Hepatocyte (in vitro differentiated cells): ENCODE measurements around the gene ARHGDIG. TPM values are rescaled to one million over a fixed set of nuclear protein-coding genes. Genes with fewer than 3 reads are reported as not detected.

Experiments
- DNase-seq: peaks from one replicate; pipeline ENCODE4 v3.0.0-alpha.2; 2016; ENCODE audit warnings: low spot score
- H2AFZ ChIP-seq: fragments of 200-600 bp; sonication (generic); 2 replicates; pipeline ENCODE4 v1.6.0; 2016; ENCODE audit warnings: antibody characterized with exemption, mild to moderate bottlenecking
- H3K27ac ChIP-seq: fragments of 200-600 bp; sonication (generic); 2 replicates; pipeline ENCODE4 v1.5.1; 2016; ENCODE audit warnings: mild to moderate bottlenecking
- H3K27me3 ChIP-seq: fragments of 200-600 bp; sonication (generic); 2 replicates; pipeline ENCODE4 v1.6.1; 2016
- H3K36me3 ChIP-seq: fragments of 200-600 bp; sonication (generic); replicated peaks from 2 replicates; pipeline ENCODE4 v1.5.1; 2016; ENCODE audit warnings: low read depth; ENCODE audit not compliant: insufficient read depth
- H3K4me1 ChIP-seq: fragments of 200-600 bp; sonication (generic); 2 replicates; pipeline ENCODE4 v1.5.1; 2016; ENCODE audit warnings: mild to moderate bottlenecking, moderate library complexity; ENCODE audit not compliant: insufficient read depth
- H3K4me2 ChIP-seq: fragments of 200-600 bp; sonication (generic); 2 replicates; pipeline ENCODE4 v1.6.0; 2016
- H3K4me3 ChIP-seq: fragments of 200-600 bp; sonication (generic); 2 replicates; pipeline ENCODE4 v1.5.1; 2016; ENCODE audit warnings: mild to moderate bottlenecking
- H3K79me2 ChIP-seq: fragments of 200-600 bp; sonication (generic); 2 replicates; pipeline ENCODE4 v1.6.0; 2017; ENCODE audit warnings: mild to moderate bottlenecking
- H3K9me2 ChIP-seq: fragments of 200-600 bp; sonication (generic); replicated peaks from 2 replicates; pipeline ENCODE4 v1.6.0; 2017; ENCODE audit warnings: mild to moderate bottlenecking; ENCODE audit not compliant: insufficient read depth
- H3K9me3 ChIP-seq: fragments of 200-600 bp; sonication (generic); 2 replicates; pipeline ENCODE4 v1.5.1; 2016; ENCODE audit warnings: low read depth, mild to moderate bottlenecking
- H4K20me1 ChIP-seq: fragments of 200-600 bp; sonication (generic); 2 replicates; pipeline ENCODE4 v1.6.0; 2016; ENCODE audit warnings: mild to moderate bottlenecking; ENCODE audit not compliant: insufficient read depth, poor library complexity, severe bottlenecking
- EZH2 ChIP-seq: fragments of 200-600 bp; sonication (generic); IDR thresholded peaks from 2 replicates; pipeline ENCODE4 v1.6.1; 2016; ENCODE audit warnings: antibody characterized with exemption, mild to moderate bottlenecking, borderline replicate concordance
- EZH2phosphoT487 ChIP-seq: fragments of 200-600 bp; sonication (generic); IDR thresholded peaks from one replicate; pipeline ENCODE4 v1.6.1; 2018; ENCODE audit warnings: antibody characterized with exemption, mild to moderate bottlenecking, low read depth, moderate library complexity; ENCODE audit not compliant: unreplicated experiment, severe bottlenecking
- WGBS: methylation state at CpG from one replicate; pipeline ENCODE4 v1.1.6; 2016; ENCODE audit warnings: low lambda C conversion rate; ENCODE audit errors: missing lambda C conversion rate; 5-methylcytosine and 5-hydroxymethylcytosine counted together
- polyA plus RNA-seq: library from polyadenylated mRNA; unstranded; fragments of >200 nt; fragmentation: Nextera tagmentation; extraction: Ambion mirVana; gene quantifications from 2 replicates; pipeline ENCODE4 v1.2.1, GENCODE V29; 2016
- total RNA-seq: library from RNA; depleted of rRNA; stranded (reverse); fragments of >200 nt; gene quantifications from 2 replicates; pipeline ENCODE4 v1.2.3, GENCODE V29; 2014
- TF ChIP-seq, protein P1 (sequence below): fragments of 200-600 bp; sonication (generic); IDR thresholded peaks from 2 replicates; pipeline ENCODE4 v1.5.1; 2016; ENCODE audit warnings: antibody characterized with exemption, mild to moderate bottlenecking; ENCODE audit not compliant: poor library complexity

The ARHGDIG gene
- total and polyA plus RNA-seq, 2 experiments from 2014 or later: 1.1 TPM; not detected in 1

DNA sequence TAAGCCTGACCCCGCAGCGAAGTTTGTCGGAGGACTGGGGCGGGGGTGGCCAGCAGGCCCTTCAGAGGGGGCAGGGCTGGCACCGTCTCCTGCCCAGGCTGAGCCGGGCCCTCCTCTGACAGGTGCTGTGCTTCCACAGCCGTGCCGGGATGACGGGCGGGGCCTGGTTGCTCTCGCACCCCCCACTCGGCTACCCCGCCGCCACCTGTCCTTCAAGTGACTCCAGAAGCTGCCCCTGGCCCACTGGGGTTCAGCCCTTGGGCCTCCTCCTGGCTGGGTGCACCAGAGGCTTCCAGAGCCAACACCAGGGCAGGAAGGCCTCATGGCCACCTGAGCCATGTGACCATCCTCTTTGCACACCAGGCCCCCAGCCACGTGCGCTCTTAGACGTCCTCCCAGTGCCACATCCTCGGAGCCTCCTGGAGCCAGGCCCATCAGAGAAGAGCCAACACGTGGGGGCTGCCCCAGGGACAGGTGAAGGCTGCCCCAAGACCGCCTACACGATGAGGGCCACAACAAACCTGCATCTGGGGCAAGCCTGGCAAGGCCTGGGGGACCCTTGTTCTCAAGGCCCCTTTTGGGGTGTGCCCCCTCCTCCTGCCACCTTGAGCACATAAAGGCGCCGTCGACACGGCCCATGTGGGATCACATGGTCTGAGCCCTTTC is 9.8 kb downstream of the ARHGDIG start:
- DNase-seq: no peak

DNA sequence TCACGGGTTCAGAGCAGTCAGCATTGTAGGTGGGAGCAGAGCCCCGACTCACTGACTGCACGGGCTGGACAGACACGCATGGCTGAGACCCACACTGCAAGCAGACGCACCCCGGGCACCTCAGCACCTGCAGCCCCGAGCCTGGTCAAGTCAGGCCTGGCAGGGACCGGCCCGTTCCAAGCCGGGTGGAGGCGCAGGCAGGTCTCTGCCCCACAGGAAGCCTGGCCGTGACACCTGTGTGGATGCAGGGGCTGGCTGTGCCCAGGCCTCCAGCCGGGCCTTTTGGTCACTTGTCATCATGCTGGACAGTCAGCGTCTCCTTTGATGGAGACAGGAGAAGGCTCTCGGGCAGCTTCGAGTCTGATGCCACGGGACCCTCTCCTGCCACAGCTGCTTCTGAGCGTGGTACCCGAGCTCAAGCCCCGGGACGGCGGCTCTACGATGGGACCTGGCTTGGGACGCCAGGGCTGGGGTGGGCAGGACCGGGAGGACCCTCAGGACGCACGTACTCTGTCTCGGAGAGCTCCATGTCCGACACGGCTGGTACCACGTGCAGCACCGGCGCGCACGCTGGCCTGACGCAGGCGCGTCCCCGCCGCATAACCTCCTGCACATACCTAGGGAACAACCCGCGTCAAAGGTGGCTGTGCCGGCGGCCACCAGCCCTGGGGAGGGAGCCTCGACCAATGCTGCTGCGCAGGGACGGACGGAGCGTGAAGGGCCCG is 10.5 kb downstream of the ARHGDIG start:
- Histone ChIP-seq H3K4me3 (no peak overlapping the region), H3K27me3 (no peaks in the 10 kb centered on the region), H3K4me2 (no peak overlapping the region), H2AFZ (no peak overlapping the region), H3K27ac (no peak overlapping the region), H3K9me3 (no peaks in the 10 kb centered on the region), H3K36me3 (no peaks in the 10 kb centered on the region), H3K4me1 (no peaks in the 10 kb centered on the region), H4K20me1 (no peaks in the 10 kb centered on the region), H3K9me2 (no peaks in the 10 kb centered on the region), H3K79me2 (no peaks in the 10 kb centered on the region)
- TF ChIP-seq, protein P1, sequence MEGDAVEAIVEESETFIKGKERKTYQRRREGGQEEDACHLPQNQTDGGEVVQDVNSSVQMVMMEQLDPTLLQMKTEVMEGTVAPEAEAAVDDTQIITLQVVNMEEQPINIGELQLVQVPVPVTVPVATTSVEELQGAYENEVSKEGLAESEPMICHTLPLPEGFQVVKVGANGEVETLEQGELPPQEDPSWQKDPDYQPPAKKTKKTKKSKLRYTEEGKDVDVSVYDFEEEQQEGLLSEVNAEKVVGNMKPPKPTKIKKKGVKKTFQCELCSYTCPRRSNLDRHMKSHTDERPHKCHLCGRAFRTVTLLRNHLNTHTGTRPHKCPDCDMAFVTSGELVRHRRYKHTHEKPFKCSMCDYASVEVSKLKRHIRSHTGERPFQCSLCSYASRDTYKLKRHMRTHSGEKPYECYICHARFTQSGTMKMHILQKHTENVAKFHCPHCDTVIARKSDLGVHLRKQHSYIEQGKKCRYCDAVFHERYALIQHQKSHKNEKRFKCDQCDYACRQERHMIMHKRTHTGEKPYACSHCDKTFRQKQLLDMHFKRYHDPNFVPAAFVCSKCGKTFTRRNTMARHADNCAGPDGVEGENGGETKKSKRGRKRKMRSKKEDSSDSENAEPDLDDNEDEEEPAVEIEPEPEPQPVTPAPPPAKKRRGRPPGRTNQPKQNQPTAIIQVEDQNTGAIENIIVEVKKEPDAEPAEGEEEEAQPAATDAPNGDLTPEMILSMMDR: no peak
- no peak for TF ChIP-seq EZH2
- no peak for TF ChIP-seq EZH2phosphoT487
- DNase-seq: no peak
- 96% methylated on average over 44 of the region's 50 CpGs for WGBS

More for the DNA sequence above, 9.8 kb downstream of the ARHGDIG start:
- H2AFZ ChIP-seq: no peak overlapping the region
- TF ChIP-seq, protein P1: no peak
- TF ChIP-seq EZH2phosphoT487 (no peak), EZH2 (no peak)
- H3K9me3 ChIP-seq: no peaks in the 10 kb centered on the region
- no peak overlapping the region for H3K4me2 ChIP-seq
- no peaks in the 10 kb centered on the region for H3K36me3 ChIP-seq
- no peaks in the 10 kb centered on the region for H3K79me2 ChIP-seq
- WGBS: 93% methylated on average over 22 of the region's 25 CpGs
- no peaks in the 10 kb centered on the region for H3K27me3 ChIP-seq
- no peak overlapping the region for H3K4me3 ChIP-seq
- no peaks in the 10 kb centered on the region for H3K9me2 ChIP-seq
- no peak overlapping the region for H3K27ac ChIP-seq
- no peaks in the 10 kb centered on the region for H3K4me1 ChIP-seq
- H4K20me1 ChIP-seq: no peaks in the 10 kb centered on the region

DNA sequence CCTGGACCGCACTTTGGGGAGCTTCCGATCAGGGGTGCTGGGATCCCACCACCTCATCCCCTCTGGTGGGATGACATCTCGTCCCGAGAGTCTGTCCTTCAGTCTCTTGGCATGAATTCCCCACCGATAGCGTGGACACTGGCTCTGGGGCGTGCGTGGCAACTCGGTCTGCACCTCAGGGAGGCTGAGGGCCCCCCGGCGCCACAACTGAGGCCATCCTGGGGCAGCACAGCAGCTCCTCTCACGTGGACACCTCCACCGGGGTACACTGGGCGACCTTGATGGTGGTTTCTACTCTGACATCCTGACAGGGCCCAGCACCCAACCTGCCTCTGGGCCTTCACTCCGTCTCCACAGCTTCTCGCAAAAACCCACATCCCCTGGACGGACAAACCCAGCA is 11.1 kb downstream of the ARHGDIG start:
- Histone ChIP-seq H3K4me1 (no peaks in the 10 kb centered on the region), H3K36me3 (no peaks in the 10 kb centered on the region), H4K20me1 (no peaks in the 10 kb centered on the region), H3K79me2 (no peaks in the 10 kb centered on the region), H3K4me3 (no peak overlapping the region), H3K27ac (no peak overlapping the region), H2AFZ (no peak overlapping the region), H3K4me2 (no peak overlapping the region), H3K9me2 (no peaks in the 10 kb centered on the region), H3K27me3 (no peaks in the 10 kb centered on the region), H3K9me3 (no peaks in the 10 kb centered on the region)
- no peak for DNase-seq
- 97% methylated on average over 17 of the region's 17 CpGs for WGBS
- TF ChIP-seq, protein P1: no peak
- no peak for TF ChIP-seq EZH2
- no peak for TF ChIP-seq EZH2phosphoT487
